NCI-H1092 treated with DMSO at 0.1 percent for 48 hours (cell line): Measurements from ENCODE around the gene ADAMTS6.
"Not testable (repeated sequence)": the region's sequence is repeated elsewhere in the genome, so short reads cannot be mapped to it uniquely, and the experiment has no call there.

Experiments used
- DNase-seq: peaks from one replicate; lab custom pipeline; 2025; lab: John Stamatoyannopoulos, UW

The ADAMTS6 gene, protein sequence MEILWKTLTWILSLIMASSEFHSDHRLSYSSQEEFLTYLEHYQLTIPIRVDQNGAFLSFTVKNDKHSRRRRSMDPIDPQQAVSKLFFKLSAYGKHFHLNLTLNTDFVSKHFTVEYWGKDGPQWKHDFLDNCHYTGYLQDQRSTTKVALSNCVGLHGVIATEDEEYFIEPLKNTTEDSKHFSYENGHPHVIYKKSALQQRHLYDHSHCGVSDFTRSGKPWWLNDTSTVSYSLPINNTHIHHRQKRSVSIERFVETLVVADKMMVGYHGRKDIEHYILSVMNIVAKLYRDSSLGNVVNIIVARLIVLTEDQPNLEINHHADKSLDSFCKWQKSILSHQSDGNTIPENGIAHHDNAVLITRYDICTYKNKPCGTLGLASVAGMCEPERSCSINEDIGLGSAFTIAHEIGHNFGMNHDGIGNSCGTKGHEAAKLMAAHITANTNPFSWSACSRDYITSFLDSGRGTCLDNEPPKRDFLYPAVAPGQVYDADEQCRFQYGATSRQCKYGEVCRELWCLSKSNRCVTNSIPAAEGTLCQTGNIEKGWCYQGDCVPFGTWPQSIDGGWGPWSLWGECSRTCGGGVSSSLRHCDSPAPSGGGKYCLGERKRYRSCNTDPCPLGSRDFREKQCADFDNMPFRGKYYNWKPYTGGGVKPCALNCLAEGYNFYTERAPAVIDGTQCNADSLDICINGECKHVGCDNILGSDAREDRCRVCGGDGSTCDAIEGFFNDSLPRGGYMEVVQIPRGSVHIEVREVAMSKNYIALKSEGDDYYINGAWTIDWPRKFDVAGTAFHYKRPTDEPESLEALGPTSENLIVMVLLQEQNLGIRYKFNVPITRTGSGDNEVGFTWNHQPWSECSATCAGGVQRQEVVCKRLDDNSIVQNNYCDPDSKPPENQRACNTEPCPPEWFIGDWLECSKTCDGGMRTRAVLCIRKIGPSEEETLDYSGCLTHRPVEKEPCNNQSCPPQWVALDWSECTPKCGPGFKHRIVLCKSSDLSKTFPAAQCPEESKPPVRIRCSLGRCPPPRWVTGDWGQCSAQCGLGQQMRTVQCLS (N-terminal part only)

DNA sequence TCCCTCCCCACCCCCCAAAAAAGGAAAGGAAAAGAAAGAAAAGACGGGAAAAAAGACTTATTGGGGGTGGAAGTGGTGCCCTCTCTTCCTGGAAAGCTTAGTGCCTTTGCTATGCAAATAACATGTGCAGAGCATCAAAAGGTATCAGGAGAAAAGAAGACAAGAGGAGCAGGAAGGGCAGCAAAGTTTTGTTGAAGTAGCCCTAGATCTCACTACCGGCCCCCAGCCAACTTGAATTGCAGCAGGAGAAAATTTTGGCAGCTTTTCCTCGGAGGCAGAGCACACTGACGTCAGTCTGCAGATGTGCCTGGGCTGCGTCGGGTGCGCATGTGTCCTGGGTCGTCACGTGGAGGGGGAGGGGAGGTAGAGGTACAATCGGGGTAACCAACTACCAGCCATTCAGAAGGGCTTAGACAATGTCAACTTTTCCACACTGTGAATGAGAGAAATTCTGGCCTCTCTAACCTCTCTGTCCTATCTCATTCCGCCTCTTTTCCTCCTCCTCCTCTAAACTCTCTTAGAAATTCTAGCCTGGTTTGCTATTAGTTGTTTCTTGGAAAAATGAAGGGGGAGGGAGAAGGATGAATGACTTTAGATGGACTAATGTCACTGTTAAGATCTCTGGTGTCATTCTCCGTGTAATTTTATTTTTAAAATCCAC lies at the start of gene ADAMTS6:
Gene ADAMTS6 (minus strand): TSS at position 286 of the 661 bp plus-strand sequence. CDS start 8,247 bp downstream, outside the sequence.
- peak; percentile 67 for DNase-seq

DNA sequence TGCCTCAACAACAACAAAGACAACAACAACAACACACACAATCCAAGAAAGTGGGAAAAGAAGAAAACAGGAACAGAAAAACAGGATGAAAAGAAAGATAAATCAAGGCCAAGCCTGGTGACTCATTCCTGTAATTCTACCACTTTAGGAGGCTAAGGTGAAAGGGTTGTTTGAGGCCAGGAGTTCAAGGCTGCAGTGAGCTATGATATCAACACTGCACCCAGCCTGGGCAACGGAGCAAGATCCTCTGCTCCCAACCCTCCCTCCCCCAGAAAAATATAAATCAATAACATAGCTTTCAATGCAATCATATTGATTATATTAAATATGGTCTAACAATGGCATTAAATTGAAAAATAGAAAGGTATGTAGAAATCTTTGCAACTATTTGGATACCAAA lies 49.2 kb upstream of the ADAMTS6 start:
- no peak for DNase-seq

DNA sequence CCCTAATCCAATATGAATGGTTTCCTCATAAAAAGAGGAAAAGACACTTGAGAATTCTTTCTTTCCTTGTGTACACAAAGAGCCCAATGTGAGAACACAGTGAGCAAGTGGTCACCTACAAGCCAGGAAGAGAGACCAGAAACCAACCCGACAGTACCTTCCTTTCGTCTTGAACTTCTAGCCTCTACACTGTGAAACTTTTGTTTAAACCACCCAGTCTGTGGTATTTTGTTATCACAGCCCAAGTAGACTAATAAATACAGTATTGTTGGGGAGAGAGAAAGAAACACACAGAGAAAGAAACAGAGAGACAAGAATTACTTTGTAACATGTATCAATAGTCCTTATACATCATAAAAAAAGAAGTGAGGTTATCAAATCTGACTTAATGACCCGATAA lies 44.0 kb upstream of the ADAMTS6 start:
- DNase-seq = no peak

DNA sequence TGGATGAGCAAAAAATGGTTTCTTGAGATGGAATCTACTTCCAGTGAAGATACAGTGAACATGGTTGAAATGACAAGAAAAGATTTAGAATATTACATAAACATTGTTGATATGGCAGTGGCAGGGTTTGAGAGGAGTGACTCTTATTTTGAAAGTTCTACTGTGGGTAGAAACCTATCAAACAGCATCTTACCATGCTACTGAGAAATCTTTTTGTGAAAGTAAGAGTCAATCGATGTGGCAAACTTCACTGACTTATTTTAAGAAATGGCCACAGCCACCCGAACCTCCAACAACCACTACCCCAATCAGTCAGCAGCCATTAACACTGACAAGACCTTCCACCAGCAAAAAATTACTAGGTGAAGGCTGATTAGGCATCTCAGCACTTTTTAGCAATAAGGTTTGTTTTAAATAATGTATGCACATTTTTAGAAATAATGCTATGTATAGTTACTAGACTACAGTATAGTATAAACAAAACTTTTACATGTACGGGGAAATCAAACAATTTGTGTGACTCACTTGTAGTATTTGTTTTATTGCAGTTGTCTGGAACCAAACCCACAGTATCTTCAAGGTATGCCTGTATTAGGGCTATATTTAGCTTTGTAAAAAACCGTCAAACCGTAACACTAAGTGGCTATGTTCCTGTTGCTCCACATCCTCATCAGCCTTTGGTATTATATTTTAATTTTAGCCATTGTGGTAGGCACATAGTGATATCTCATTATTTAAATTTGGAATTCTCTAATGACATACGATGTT lies 30.6 kb upstream of the ADAMTS6 start:
- no peak for DNase-seq

DNA sequence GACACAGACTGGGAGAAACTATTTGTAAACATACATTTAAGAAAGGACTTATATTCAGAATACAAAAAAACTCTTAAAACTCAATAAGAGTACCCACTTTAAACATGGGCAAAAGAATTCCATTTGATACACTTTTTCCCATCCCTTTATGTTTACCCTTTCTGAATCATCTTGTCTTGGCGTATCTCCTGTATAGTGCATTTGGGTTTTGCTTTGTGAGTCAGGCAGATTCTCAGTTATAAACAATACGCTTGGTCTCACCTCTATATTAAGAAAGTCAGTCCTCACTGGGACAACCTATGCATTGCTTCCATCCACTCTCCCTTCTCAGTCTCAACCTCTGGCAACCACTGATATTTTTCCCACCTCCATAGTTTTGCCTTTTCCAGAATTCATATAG lies 27.3 kb upstream of the ADAMTS6 start:
- no peak for DNase-seq

DNA sequence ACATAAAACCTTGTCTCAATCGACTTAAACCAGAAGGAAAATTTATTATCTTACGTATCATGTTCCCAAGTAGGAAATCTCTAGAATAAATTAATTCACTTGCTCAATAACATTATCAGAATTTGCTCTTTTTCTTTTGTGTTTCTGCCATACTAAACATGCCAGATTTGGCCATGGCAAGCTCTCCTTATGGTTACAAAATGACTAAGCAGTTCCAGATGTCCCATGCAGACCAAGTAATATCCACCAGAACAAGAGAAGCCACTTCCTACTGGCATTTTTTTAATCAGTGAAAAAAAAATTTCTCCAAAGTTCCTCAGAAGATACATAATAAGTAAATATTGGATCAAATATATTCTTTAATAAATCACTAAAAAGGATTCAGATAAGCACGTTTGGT lies 25.2 kb upstream of the ADAMTS6 start:
- DNase-seq = no peak

DNA sequence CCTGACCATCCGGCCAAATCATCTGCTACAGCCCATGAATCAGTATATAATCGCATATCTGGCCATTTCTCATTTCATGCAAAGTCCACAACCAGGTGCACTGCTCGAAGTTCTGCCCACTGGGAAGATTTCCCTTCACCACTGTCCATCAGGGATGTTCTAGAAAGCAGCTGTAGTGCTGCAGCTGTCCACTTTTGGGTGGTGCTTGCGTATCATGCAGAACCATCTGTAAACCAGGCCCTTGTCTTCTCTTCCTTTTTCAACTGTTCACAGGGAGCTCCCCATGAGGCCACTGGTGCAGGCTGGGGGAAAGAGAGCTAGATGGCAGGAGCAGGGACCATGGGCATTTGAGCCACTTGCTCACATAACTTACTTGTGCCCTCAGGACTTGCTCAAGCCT lies 7.4 kb upstream of the ADAMTS6 start:
- no peak for DNase-seq

DNA sequence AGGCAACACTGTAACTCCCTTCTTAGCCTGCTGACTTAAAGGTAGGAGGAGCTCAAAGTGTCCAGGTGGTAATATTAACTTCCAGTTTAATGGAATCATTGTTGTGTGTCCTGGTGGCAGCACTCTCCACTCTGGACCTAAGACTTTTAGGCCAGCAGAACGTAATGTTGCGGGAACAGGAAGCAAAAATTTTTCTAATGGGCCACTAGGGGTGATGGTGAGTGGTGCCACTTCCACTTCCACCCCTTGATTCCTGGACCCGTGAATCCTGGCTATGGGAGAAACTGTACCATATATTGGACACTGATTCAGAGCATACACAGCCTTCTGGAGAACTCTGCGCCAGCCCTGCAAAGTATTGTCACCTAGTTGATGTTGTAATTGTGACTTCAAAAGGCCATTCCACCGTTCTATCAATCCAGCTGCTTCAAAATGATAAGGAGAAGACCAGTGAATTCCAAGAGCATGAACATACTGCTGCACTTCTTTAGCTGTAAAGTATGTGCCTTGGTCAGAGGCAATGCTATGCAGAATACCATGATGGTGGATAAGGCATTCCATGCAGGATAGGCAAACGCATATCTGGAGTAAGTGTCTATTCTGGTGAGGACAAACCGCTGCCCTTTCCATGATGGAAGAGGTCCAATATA lies 6.4 kb upstream of the ADAMTS6 start:
- not testable (repeated sequence) for DNase-seq

DNA sequence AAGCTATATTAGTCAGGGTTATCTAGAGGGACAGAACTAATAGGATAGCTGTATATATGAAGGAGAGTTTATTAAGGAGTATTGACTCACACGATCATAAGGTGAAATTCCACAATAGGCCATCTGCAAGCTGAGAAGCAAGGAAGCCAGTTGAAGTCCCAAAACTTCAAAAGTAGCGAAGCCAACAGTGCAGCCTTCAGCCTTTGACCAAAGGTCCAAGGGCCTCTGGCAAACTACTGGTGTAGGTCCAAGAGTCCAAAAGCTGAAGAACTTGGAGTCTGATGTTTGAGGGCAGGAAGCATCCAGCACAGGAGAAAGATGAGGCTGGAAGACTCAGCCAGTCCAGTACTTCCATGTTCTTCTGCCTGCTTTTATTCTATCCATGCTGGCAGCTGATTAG lies 5.1 kb upstream of the ADAMTS6 start:
- DNase-seq = not testable (repeated sequence)

DNA sequence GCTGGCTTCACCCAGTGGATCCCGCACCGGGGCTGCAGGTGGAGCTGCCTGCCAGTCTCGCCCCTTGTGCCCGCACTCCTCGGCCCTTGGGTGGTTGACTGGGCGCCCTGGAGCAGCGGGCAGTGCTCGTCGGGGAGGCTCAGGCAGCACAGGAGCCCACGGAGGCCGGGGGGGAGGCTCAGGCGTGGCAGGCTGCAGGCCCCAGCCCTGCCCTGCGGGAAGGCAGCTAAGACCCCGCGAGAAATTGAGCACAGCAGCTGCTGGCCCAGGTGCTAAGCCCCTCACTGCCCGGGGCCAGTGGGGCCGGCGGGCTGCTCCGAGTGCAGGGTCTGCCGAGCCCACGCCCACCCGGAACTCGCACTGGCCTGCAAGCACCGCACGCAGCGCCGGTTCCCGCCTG lies 3.7 kb upstream of the ADAMTS6 start:
- DNase-seq = no peak

DNA sequence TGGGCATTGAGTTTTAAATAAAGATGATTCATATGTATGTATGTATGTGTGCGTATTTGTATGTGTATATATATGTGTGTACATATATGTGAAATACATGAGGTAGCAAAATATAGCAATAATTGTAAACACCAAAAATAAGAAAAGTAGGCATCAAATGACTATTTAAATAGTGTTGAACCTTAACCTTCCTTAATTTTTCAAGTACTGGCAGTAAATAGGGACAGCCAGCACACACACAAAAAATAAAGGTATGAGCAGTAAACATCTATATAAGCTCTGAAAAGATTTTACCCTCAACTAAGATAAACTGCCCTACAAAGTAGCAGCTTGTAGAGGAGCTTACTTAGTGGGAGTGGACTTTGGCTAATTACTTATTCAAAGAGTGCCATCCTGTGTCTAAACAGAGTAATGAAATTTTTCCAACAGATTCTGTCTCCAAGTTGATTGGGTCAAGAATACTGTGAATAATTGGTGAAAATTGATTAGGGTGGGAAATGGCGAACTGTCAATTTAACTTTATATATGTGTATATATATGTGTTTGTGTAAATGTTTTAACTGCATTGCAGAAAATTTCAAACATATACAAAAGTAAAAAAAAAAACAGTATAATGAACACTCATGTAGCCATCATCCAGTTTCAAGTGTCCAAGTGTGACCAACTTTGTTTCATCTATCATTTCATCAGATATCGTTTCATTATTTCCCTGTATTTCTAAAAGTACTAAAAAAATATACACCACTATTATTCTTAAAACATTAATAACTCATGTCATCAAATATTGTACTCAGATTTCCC lies 2.0 kb upstream of the ADAMTS6 start:
- DNase-seq = peak; percentile 71

DNA sequence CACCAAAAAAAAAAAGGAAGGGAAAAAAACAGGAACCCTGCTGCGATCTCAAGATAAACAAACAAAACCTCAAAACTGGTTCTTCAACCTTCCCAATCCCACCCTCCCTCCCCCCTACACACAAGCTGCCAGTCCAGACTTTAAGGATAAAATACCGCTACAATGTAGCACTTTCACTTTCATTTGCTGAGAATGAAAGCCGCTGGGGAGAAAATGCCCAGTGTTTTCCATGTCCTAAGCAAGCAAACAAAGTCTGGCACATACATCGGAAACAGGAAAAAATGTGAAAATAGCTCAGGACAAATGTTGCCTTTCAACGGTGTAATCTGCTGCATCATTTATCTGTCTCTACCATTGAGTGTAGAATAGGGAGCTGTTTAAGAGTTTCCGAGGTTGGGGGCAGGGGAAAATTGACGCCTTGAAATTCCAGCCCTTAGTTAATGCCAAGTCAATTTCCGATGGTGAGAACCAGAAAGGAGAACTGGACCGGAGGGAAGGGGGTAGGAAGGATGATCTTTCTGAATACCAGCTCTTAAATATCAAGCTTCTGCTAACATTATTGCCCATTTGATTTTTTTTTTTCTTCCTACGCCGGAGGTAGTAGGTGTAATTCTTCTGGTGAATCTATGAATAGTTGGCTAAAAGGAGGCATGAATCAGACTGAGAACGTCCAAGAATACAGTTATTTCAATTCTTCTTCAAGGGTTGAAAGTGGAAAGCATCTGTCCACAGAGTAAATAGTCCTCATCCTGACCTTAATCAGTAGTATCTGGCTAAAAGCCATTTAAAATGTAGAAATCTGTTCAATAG lies 1.2 kb upstream of the ADAMTS6 start:
- DNase-seq = peak; percentile 51

DNA sequence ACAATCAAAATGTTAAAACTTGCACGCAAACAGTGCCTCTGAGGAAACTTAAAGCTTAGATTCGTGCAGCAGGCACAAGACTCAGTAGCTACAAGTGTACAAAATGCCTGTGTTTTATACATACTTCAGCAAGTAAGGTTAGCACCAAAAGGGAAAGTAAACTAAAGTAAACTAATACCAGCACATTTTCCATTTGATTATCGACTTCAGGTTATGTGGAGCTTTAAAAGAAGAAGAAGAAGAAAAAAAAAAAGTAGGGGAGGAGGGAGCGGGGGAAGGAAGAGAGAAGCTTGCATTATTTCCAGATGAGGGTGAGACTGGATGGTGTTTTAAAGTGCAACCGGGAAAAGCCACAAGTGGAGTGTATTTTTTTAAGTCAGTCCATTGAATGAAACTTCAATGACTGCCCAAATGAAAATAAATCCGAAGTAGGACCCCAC lies 596 bp upstream of the ADAMTS6 start:
- DNase-seq = no peak

DNA sequence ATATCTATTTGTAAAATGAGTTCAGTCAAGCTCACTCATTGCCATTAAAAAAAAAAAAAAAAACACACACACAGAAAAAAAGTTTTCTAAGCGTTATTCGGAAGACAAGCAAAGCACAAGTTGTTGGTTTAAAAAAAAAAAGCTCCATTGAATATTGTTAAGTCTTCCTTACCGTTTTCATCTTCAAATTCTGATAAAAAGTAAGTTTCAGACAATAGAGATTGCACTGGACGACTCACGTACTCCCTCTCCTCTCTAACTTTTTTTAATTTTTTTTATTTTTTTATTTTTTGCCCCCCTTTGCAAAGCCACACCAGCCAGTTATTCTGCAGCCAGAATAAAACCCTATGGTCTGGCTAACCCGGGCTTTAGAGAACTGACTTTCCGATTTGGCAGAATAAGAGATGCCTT lies 544 bp downstream of the ADAMTS6 start:
- DNase-seq = no peak

DNA sequence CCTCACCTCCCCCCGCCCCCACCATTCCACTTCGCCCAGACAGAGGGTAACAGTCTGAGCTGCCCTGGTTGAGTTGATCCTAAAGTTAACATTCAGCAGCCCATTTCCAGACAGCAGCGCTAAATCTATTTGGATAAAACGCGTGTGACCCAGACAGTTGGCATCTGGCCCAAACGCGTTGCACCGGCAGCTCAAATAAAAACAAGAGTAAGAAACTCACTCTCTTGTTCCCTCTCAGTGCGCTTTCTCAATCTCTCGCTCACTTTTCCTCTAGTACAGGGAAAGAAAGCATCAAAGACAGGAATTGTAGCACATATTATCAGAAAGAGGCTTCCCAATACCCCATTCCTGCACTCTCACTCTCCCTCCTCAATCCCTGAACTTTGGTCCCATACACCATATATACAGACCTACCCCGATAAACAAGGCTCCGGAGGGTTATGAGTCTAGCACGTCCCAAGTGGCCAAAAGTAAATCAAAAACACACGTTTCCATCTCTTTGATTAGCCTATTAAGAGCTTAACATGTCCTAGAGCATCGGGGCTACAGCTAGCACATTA lies 1.3 kb downstream of the ADAMTS6 start:
- DNase-seq = peak; percentile 36

DNA sequence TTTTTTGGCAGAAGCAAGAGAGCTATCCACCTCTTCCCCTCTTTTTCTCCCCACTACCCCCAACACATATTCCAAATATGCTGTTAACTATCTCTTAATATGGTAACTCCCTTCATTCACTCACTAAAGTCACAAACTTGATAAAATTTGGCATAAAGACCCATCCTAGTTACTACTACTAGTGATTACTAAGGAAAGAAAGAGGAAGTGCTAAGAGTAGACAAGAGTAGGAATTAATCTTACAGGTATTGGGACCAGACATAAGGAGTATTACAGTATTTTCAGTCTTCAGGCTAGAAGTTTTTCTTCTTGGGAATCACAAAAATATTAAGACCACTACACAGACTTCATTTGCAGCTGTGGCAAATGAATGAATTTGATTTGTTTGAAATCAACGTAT lies 2.2 kb downstream of the ADAMTS6 start:
- DNase-seq = no peak

DNA sequence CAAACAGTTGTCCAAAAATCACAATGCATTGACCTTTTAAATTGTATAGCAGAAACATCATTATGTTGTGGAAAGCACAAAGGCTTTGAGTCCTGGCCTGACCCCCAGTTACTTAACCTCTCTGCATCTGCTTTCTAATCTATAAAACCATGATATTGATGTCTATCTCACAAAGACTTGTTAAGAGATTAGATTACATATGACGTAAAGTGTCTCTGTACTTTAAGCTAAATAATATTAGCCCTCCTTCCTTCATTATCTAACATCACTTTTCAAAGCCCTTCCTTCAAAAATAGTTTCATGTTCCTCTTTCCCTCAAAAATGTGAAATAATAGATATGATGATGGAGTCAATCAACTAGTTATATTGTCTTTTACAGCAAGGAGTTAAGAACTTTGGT lies 3.4 kb downstream of the ADAMTS6 start:
- no peak for DNase-seq

DNA sequence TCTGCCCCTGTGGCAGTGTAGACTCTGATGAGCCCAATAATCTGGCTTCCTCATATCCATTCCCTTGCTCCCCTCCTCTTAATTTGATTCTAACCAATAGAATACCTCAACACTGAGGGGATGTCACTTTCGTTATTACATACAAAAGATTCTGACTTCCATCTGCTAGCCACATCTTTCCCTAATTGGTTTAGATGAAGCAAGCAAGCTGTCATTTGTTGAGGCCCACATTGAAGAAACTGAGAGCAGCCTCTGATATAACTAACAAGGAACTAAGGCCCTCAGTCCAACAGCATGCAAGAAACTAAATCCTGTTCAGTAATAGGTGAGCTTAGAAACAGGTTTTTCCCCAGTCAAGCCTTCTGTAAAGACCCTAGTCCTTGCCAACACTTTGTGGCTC lies 5.8 kb downstream of the ADAMTS6 start:
- DNase-seq = no peak

DNA sequence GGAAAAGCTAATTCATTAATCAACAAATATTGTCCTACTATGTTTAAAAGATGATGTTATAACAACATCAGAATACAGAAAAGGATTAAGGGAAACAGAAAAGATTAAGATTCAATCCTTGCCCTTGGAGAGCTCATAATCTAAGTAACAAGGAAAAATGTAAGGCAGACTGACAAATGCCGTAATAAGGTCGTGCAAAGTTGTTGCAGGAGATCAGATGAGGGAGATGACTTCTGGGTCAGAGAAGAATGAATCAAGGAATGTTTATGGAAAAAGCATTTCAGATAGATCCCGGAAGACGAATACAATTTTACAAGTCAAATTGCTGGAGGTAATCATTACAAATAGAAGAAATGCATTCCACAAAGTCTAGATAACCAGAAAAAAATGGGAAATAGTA lies 6.4 kb downstream of the ADAMTS6 start:
- DNase-seq = no peak
